ENCODE results near the gene SLC39A8. TPM values are rescaled to one million over a fixed set of nuclear protein-coding genes. Genes with fewer than 3 reads are reported as not detected.

The SLC39A8 gene
- polyA plus RNA-seq, 3 donors: 1.8 to 7.8 (median 6.1) TPM

DNA sequence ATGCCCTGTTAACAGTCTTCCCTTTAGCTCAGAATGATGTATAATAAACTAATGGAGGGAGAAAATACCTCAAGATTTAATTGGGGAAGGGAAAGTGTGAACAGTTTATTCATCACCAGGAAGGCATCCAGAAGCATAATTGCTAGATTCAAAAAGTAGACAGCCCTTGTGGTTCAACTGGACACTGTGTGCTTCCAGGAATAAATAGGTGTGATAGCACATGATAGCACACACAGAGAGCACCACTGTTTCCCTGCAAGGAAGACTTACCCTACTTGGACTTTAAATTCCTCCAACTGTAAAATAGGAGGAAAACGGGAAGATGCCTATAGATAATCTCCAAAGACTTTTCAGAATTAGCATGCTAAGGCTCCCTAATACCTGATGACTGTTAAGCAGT is 27.8 kb downstream of the SLC39A8 start:
- Mint-ChIP-seq H3K27me3 (ENCODE audit: low read depth in 3 of 3) (peaks cover 0 to 1% (median 0%) of the 10 kb centered on the region in 3 donors), H3K4me1 (peaks cover 8% of the 10 kb centered on the region), H3K27ac (no peak overlapping the region), H3K9me3 (no peaks in the 10 kb centered on the region), H3K36me3 (peaks cover 7 to 10% of the 10 kb centered on the region in 2 donors), H3K4me3 (no peak overlapping the region)
- no CpG with 5 or more reads among the region's 1 CpG for whole genome bisulfite sequencing (ENCODE audit: insufficient coverage)
- Histone ChIP-seq H3K79me2 (ENCODE audit: insufficient read depth, low read length) (no peaks in the 10 kb centered on the region), H3K4me2 (replicated peaks; ENCODE audit: extremely low read depth, low read length, poor library complexity, severe bottlenecking) (no peak overlapping the region), H3K9ac (ENCODE audit: insufficient read depth, low read length, poor library complexity, severe bottlenecking) (no peak overlapping the region), H3K4me1 (ENCODE audit: control insufficient read depth in 1 of 2, insufficient read depth in 2 of 2, low read length in 2 of 2) (no peaks in the 10 kb centered on the region), H3K36me3 (replicated peaks in 1 of 2; ENCODE audit: control insufficient read depth in 1 of 2, insufficient read depth in 2 of 2, low read length in 2 of 2) (no peaks in the 10 kb centered on the region), H3K27me3 (ENCODE audit: control insufficient read depth in 2 of 2, insufficient read depth in 2 of 2, low read length in 2 of 2) (no peaks in the 10 kb centered on the region), H3K4me3 (replicated peaks in 1 of 3; ENCODE audit: low read depth in 2 of 3, low read length in 3 of 3) (no peak overlapping the region), H2AFZ (ENCODE audit: insufficient read depth, low read depth, low read length, poor library complexity, severe bottlenecking) (no peak overlapping the region), H3K27ac (ENCODE audit: low read depth in 1 of 2, low read length in 2 of 2) (no peak overlapping the region), H3K9me3 (replicated peaks in 1 of 2; ENCODE audit: control insufficient read depth in 1 of 2, insufficient read depth in 1 of 2, low read length in 2 of 2) (no peaks in the 10 kb centered on the region), H4K20me1 (ENCODE audit: insufficient read depth, low read length) (no peaks in the 10 kb centered on the region)
- TF ChIP-seq, protein P1, sequence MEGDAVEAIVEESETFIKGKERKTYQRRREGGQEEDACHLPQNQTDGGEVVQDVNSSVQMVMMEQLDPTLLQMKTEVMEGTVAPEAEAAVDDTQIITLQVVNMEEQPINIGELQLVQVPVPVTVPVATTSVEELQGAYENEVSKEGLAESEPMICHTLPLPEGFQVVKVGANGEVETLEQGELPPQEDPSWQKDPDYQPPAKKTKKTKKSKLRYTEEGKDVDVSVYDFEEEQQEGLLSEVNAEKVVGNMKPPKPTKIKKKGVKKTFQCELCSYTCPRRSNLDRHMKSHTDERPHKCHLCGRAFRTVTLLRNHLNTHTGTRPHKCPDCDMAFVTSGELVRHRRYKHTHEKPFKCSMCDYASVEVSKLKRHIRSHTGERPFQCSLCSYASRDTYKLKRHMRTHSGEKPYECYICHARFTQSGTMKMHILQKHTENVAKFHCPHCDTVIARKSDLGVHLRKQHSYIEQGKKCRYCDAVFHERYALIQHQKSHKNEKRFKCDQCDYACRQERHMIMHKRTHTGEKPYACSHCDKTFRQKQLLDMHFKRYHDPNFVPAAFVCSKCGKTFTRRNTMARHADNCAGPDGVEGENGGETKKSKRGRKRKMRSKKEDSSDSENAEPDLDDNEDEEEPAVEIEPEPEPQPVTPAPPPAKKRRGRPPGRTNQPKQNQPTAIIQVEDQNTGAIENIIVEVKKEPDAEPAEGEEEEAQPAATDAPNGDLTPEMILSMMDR (IDR thresholded peaks at IDR 0.05): no peak
- DNase-seq: no peak
- intact Hi-C loops (cut with micrococcal nuclease): no loop called here

DNA sequence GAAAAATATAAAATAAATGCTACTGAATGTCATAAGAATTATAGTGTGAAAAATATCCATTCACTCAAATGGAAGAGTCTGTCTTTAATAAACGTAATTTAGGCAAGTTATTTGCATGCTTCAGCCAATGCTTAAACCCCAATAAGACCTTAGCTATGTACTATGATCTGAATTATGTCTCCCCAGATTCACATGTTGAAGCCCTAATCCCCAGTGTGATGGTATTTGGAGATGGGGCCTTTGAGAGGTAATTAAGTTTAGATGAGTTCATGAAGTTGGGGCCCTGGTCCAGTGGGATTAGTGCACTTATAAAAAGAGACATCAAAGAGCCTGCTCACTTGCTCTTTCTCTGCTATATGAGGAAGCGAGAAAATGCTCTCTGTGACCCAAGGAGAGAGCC is 28.7 kb downstream of the SLC39A8 start:
- Histone ChIP-seq H3K4me2 (replicated peaks; ENCODE audit: extremely low read depth, low read length, poor library complexity, severe bottlenecking) (no peak overlapping the region), H4K20me1 (ENCODE audit: insufficient read depth, low read length) (no peaks in the 10 kb centered on the region), H3K9me3 (replicated peaks in 1 of 2; ENCODE audit: control insufficient read depth in 1 of 2, insufficient read depth in 1 of 2, low read length in 2 of 2) (no peaks in the 10 kb centered on the region), H3K79me2 (ENCODE audit: insufficient read depth, low read length) (no peaks in the 10 kb centered on the region), H2AFZ (ENCODE audit: insufficient read depth, low read depth, low read length, poor library complexity, severe bottlenecking) (no peak overlapping the region), H3K9ac (ENCODE audit: insufficient read depth, low read length, poor library complexity, severe bottlenecking) (no peak overlapping the region), H3K4me1 (ENCODE audit: control insufficient read depth in 1 of 2, insufficient read depth in 2 of 2, low read length in 2 of 2) (no peaks in the 10 kb centered on the region), H3K36me3 (replicated peaks in 1 of 2; ENCODE audit: control insufficient read depth in 1 of 2, insufficient read depth in 2 of 2, low read length in 2 of 2) (no peaks in the 10 kb centered on the region), H3K4me3 (replicated peaks in 1 of 3; ENCODE audit: low read depth in 2 of 3, low read length in 3 of 3) (no peak overlapping the region), H3K27me3 (ENCODE audit: control insufficient read depth in 2 of 2, insufficient read depth in 2 of 2, low read length in 2 of 2) (no peaks in the 10 kb centered on the region), H3K27ac (ENCODE audit: low read depth in 1 of 2, low read length in 2 of 2) (no peak overlapping the region)
- 100% methylated on average over 1 of the region's 2 CpGs for WGBS (ENCODE audit: insufficient coverage)
- Mint-ChIP-seq H3K27me3 (ENCODE audit: low read depth in 3 of 3) (peaks cover 0 to 1% (median 0%) of the 10 kb centered on the region in 3 donors), H3K27ac (no peak overlapping the region), H3K4me3 (no peak overlapping the region), H3K4me1 (peaks cover 3% of the 10 kb centered on the region), H3K36me3 (peaks cover 7 to 10% of the 10 kb centered on the region in 2 donors), H3K9me3 (no peaks in the 10 kb centered on the region)
- TF ChIP-seq, protein P1 (IDR thresholded peaks at IDR 0.05): no peak
- intact Hi-C loops (cut with micrococcal nuclease): no loop called here
- no peak for DNase-seq

All from CD14-positive monocyte (primary cell).